HG02623 (cell line): Measurements from ENCODE around the gene VSIG10L2.
"Not testable (repeated sequence)": the region's sequence is repeated elsewhere in the genome, so short reads cannot be mapped to it uniquely, and the experiment has no call there.

Experiments
- ATAC-seq: cut with Tn5 transposase; IDR thresholded peaks from one replicate; pipeline ENCODE4 v1.9.1; 2021; ENCODE audit warnings: moderate library complexity; ENCODE audit not compliant: unreplicated experiment

VSIG10L2 gene

DNA sequence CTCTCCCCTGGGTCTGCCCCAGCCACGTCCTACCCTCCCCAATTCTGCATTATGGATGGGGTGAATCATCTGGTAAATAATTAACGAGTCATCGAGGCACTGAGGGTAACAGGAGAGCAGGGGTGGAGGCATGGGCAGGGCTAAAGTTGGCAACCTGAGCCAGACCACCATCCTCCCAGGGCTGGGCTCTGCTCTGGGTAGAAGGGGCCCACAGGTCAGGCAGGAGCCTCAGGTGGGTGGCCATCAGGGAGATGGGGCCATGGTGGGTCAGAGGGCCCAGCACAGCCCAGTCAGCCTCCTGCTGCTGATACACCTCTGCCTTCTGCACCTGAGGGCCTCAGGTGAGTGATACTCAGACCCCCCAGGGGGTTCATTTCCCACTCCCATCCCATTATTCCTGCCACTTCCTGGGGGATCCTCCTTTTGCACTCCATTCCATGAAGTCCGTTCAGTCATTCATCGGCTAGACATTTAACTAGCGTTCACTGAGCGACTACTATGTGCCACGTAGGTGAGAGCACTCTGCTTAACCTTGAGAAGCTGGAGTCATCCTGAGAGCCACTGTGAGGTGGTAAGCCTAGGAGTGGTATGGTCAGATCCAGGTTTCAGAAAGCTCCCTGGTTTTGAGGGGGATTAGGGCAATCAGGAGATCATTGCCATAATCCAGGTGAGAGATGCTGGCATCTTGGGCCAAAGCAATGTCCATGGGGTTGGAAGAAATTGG, at the start of gene VSIG10L2:
Gene VSIG10L2, plus strand, starts transcription at position 248 of the 724 bp plus-strand sequence. Its CDS starts 12 bp downstream, at position 260.
- no peak for ATAC-seq

- ATAC-seq: no peak
Observed at GRCh38 chr11:125901872-125902271, 44.0 kb upstream of the VSIG10L2 start.

GRCh38 chr11:125902277-125902926, 43.4 kb upstream of the VSIG10L2 start:
- ATAC-seq: no peak

- ATAC-seq: peak; percentile 98
Observed at GRCh38 chr11:125902927-125903710, 42.7 kb upstream of the VSIG10L2 start, which contains the start of gene PUS3. Gene PUS3 (minus strand): TSS chr11:125903206. CDS start chr11:125896284, 6,922 bp downstream.

GRCh38 chr11:125903711-125904659, 41.9 kb upstream of the VSIG10L2 start, which contains the start of gene DDX25:
Gene DDX25 (plus strand): TSS chr11:125904508. CDS start chr11:125904518, 10 bp downstream.
- no peak for ATAC-seq

- no peak for ATAC-seq
Observed at GRCh38 chr11:125904678-125905077, 41.2 kb upstream of the VSIG10L2 start.

DNA sequence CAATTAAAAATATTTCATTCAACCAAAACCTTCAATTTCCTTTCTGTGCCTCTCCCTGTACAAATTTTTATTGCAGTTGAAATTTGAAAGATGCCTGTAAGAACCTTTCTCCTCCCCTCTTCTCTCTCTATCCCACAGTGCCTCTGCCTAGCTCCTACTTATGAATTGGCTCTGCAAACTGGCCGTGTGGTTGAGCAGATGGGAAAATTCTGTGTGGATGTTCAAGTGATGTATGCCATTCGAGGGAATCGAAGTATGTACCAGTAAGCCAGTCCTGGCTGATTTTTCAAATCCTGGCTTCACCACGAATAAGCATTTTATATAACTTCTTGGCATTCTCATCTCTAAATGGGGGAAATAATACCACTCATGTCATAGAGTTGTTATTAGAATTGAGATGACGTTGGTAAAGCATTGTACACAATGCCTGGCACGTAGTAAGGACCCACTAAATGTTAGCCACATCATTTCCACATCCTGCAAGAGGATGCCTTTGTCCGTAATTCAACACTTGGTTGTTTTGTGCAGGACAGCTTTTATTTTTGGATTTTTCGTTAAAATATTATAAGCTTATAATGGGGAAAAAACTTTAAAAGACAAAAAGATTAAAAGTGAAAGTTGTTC, 35.5 kb upstream of the VSIG10L2 start:
- ATAC-seq: no peak

DNA sequence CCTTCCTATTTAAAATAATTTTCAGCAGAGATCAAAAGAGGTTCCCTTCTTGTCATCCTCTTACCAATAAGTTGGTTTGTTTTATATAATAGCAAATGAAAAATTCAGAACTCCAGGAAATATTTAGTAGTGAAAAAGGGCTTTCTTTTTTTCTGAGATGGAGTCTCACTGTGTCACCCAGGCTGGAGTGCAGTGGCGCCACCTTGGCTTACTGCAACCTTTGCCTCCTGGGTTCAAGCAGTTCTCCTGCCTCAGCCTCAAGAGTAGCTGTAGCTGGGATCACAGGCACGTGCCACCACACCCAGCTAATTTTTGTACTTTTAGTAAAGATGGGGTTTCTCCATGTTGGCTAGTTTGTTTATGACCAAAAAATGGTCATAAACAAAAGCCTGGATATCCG, 31.2 kb upstream of the VSIG10L2 start:
- not testable (repeated sequence) for ATAC-seq

- no peak for ATAC-seq
Observed at GRCh38 chr11:125916683-125917347, 29.0 kb upstream of the VSIG10L2 start.

GRCh38 chr11:125918140-125918840, 27.6 kb upstream of the VSIG10L2 start:
- ATAC-seq: no peak

GRCh38 chr11:125921042-125921441, 24.8 kb upstream of the VSIG10L2 start:
- no peak for ATAC-seq

DNA sequence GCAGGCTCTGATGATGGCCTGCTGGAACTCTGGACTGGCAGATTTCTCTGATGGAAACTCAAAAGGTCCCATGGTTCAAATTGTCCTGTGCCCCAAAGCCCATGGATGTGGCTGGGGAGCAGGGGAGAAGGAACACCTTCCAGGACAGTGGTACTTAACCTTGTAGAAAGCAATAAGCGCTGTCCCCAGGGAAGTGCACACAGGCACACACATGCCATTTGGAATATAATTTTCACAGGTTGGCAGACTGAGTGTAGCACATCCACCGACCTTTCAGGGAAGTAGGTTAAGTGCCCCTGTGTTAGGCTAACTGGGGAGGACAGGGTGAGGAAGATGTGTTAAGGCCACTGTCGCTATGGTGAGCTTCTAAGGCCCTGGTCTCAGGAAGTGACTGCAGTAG, 23.7 kb upstream of the VSIG10L2 start:
- no peak for ATAC-seq

GRCh38 chr11:125923012-125923579, 22.7 kb upstream of the VSIG10L2 start:
- peak; percentile 55 for ATAC-seq

DNA sequence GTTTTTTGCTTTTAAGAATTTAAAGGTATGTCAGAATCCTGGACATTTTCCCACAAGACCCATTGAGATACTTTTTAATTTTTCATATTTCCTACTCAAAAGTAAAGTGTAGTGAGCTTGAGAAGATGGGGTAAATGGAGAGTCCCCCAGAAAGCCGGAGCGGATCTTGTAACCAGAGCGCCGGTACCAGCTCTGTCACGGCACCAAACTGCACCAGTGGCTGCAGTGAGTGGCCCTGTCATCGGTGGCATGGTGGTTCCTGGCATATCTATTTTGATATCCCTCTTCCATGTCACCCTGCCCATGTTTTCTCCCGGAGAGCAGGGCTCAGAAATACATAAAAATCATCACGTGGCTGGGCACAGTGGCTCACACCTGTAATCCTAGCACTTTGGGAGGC, 22.2 kb upstream of the VSIG10L2 start:
- no peak for ATAC-seq

DNA sequence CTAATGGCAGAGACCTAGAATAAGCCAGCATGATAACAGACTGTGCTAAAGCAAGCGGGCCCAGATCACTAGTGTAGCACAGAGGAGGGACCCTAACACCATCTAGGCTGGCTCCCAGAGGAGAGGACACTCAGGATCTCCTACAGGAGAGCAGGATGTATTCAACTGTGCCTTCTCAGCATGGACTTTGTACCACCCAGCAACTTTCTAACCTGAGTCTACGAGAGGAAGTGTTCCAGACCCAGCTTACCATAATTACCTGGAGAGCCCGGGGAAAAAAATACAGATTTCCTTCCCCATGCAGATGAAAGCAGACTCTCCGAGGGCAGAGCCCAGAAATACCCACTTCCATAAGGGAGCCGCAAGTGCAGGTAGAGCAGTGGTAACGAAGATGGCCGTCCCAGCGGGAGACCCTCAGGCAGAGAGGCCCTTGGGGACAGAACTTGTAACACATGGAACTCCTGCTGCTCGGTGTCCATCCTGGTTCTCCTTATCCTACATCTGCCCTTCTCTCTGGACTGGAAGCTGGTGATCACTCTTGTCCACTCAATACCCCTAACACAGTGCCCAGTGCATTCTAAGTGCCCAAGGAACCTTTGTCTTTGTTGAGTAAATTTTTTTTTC, 21.3 kb upstream of the VSIG10L2 start:
- ATAC-seq: no peak

GRCh38 chr11:125925247-125925740, 20.6 kb upstream of the VSIG10L2 start:
- no peak for ATAC-seq

- no peak for ATAC-seq
Observed at GRCh38 chr11:125925804-125926203, 20.0 kb upstream of the VSIG10L2 start.

DNA sequence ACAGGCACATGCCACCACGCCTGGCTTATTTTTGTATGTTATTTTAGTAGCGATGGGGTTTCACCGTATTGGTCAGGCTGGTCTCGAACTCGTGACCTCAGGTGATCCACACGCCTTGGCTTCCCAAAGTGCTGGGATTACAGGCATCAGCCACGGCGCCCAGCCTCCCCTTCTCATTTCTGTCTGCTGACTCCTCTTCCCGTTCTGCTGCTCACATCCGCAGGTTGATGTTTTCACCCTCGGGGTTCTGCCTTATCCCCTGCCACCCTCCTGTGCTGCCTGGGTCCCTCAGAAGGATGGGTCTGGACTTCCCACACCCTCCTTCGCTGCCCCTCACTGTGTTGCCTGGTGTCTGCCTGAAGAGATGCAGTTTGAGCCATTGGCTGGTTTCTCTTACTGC, 19.2 kb upstream of the VSIG10L2 start:
- no peak for ATAC-seq
